Muscle layer of duodenum (tissue), 2 donors: ENCODE data around the gene MSLN.

Experiments
- H3K27ac ChIP-seq: one replicate; pipeline ENCODE4 v1.7.0; 2013; ENCODE audit warnings: mild to moderate bottlenecking, low read length
- H3K27me3 ChIP-seq: one replicate; pipeline ENCODE4 v1.7.0; 2013; ENCODE audit warnings: low read depth, mild to moderate bottlenecking, control low read depth, low read length
- H3K36me3 ChIP-seq, 2 donors: one replicate each; pipeline ENCODE4 v1.7.0; 2013; ENCODE audit warnings: low read length in 2 of 2, control low read depth in 1 of 2, mild to moderate bottlenecking in 1 of 2; ENCODE audit not compliant: insufficient read depth in 2 of 2, control insufficient read depth in 1 of 2
- H3K4me1 ChIP-seq, 2 donors: one replicate each; pipeline ENCODE4 v1.7.0; 2013; ENCODE audit warnings: low read length in 2 of 2, mild to moderate bottlenecking in 2 of 2, control low read depth in 1 of 2, moderate library complexity in 1 of 2; ENCODE audit not compliant: insufficient read depth in 2 of 2, control insufficient read depth in 1 of 2
- H3K4me3 ChIP-seq, 2 donors: one replicate each; pipeline ENCODE4 v1.7.0; 2013; ENCODE audit warnings: low read length in 2 of 2, low read depth in 1 of 2, mild to moderate bottlenecking in 1 of 2
- H3K9me3 ChIP-seq, 2 donors: one replicate each; pipeline ENCODE4 v1.7.0; 2013; ENCODE audit warnings: low read length in 2 of 2, control low read depth in 1 of 2, mild to moderate bottlenecking in 1 of 2; ENCODE audit not compliant: control insufficient read depth in 1 of 2
- donor health status: healthy.

The MSLN gene

GRCh38 chr16:717450-718245 is 42.9 kb upstream of the MSLN start:
- Histone ChIP-seq H3K27ac (no peak overlapping the region), H3K36me3 (no peaks in the 10 kb centered on the region), H3K4me3 (no peak overlapping the region), H3K27me3 (no peaks in the 10 kb centered on the region), H3K9me3 (no peaks in the 10 kb centered on the region), H3K4me1 (peaks cover 9 to 62% of the 10 kb centered on the region in 2 donors)

DNA sequence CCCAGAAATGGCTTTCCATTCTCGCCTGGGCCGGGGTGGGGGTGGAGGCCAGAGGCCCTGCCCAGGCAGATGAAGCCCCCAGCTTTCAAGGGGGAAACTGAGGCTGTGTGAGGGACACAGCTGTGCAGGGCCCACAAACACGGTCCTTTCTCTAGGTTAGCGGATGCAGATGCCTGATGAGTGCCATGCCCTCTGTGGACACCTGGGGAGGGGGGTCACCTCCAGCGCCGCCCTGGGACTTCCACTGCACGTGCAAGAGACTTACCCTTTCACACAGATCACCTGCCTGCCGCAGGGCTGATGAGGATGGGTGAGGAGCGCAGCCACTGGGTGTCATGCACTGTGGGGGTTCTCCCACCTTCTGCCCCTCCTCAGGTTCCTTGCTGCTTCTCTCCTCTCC is 42.1 kb upstream of the MSLN start:
- H3K36me3 ChIP-seq: no peaks in the 10 kb centered on the region
- peaks cover 9 to 62% of the 10 kb centered on the region in 2 donors for H3K4me1 ChIP-seq
- H3K27ac ChIP-seq: no peak overlapping the region
- H3K27me3 ChIP-seq: no peaks in the 10 kb centered on the region
- no peak overlapping the region for H3K4me3 ChIP-seq
- no peaks in the 10 kb centered on the region for H3K9me3 ChIP-seq

- no peaks in the 10 kb centered on the region for H3K36me3 ChIP-seq
- peaks cover 9 to 62% of the 10 kb centered on the region in 2 donors for H3K4me1 ChIP-seq
- no peak overlapping the region for H3K27ac ChIP-seq
- no peaks in the 10 kb centered on the region for H3K9me3 ChIP-seq
- no peak overlapping the region for H3K4me3 ChIP-seq
- no peaks in the 10 kb centered on the region for H3K27me3 ChIP-seq
Measured at GRCh38 chr16:718922-719321, 41.6 kb upstream of the MSLN start.

- Histone ChIP-seq H3K36me3 (no peaks in the 10 kb centered on the region), H3K27me3 (no peaks in the 10 kb centered on the region), H3K4me3 (peak overlapping the region; percentile 55 to 70), H3K27ac (peak overlapping the region; percentile 31), H3K9me3 (no peaks in the 10 kb centered on the region), H3K4me1 (peaks cover 9 to 56% of the 10 kb centered on the region in 2 donors)
Measured at GRCh38 chr16:719815-720446, 40.6 kb upstream of the MSLN start.

DNA sequence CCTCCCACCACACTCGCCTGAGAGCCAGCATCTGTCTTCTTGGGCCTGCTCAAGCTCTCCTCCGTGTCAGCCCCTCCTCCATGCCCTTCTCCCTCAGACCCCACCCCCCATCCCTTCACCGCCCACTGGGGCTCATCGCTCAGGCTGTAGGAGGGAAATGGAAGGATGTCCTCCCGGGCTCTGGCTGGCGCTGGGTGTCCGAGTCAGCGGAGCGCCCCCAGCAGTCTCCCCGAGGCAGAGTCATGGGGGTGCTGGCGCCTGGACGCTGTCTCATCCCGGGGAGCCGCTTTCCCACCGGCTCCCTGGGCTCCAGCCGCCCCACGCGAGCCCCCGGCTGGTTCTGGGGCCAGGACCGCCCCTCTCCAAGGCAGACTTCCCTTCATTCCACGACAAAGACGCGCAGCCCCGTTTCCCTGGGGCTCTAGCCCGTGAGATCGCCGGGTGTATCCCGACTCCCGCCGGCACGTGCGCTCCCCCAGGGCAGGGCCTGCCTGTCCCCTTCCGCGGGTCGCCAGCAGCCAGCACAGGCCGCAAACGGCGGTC is 40.0 kb upstream of the MSLN start:
- Histone ChIP-seq H3K9me3 (no peaks in the 10 kb centered on the region), H3K27ac (peak overlapping the region; percentile 31), H3K4me1 (peaks cover 9 to 52% of the 10 kb centered on the region in 2 donors)

DNA sequence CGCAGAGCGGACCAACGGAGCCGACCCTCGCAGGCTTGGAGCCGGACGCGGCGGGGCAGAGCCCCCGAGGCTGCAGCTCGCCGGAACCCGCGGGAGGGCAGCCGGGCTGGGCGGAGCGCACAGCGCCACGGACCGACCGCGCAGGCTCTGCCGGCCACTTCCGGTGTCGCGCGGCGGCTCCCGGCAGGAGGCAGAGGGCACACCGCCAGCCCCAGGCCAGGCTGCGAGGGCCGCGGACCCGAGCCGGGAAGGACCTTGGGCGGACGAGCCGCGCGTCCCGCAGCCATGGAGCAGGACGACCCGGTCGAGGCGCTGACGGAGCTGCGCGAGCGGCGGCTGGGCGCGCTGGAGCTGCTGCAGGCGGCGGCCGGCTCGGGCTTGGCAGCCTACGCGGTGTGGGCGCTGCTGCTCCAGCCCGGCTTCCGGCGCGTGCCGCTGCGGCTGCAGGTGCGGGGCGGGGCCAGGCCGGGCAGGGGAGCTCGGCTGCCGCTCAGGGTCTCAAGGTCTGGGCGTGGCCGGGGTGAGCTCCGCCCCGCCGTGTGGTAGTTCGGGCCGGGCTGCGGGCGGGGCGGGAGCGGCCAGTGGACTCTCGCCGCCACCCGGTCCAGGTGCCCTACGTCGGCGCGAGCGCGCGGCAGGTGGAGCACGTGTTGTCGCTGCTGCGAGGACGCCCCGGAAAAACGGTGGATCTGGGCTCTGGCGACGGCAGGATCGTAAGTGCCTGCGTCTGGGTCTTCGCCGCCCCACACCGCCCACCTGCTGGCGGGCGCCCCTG is 39.4 kb upstream of the MSLN start, which contains the start of gene ANTKMT:
Gene ANTKMT, plus strand, starts transcription at position 157 of the 775 bp plus-strand sequence. Its CDS starts 129 bp downstream, at position 286.
- H3K36me3 ChIP-seq: no peaks in the 10 kb centered on the region
- H3K27ac ChIP-seq: peak within 1 kb of the TSS; percentile 31
- peaks cover 9 to 48% of the 10 kb centered on the region in 2 donors for H3K4me1 ChIP-seq
- H3K4me3 ChIP-seq: peak within 1 kb of the TSS; percentile 55 to 70
- no peaks in the 10 kb centered on the region for H3K9me3 ChIP-seq
- H3K27me3 ChIP-seq: peaks cover 4% of the 10 kb centered on the region

More for the DNA sequence above, 40.0 kb upstream of the MSLN start:
- Histone ChIP-seq H3K36me3 (no peaks in the 10 kb centered on the region), H3K27me3 (no peaks in the 10 kb centered on the region), H3K4me3 (peak overlapping the region; percentile 55 to 70)

- Histone ChIP-seq H3K4me3 (peak overlapping the region in 1 of 2 donors; percentile 70), H3K36me3 (no peaks in the 10 kb centered on the region), H3K27me3 (peaks cover 8% of the 10 kb centered on the region), H3K9me3 (no peaks in the 10 kb centered on the region), H3K27ac (no peak overlapping the region), H3K4me1 (peaks cover 9 to 47% of the 10 kb centered on the region in 2 donors)
Measured at GRCh38 chr16:721765-722540, 38.6 kb upstream of the MSLN start.

DNA sequence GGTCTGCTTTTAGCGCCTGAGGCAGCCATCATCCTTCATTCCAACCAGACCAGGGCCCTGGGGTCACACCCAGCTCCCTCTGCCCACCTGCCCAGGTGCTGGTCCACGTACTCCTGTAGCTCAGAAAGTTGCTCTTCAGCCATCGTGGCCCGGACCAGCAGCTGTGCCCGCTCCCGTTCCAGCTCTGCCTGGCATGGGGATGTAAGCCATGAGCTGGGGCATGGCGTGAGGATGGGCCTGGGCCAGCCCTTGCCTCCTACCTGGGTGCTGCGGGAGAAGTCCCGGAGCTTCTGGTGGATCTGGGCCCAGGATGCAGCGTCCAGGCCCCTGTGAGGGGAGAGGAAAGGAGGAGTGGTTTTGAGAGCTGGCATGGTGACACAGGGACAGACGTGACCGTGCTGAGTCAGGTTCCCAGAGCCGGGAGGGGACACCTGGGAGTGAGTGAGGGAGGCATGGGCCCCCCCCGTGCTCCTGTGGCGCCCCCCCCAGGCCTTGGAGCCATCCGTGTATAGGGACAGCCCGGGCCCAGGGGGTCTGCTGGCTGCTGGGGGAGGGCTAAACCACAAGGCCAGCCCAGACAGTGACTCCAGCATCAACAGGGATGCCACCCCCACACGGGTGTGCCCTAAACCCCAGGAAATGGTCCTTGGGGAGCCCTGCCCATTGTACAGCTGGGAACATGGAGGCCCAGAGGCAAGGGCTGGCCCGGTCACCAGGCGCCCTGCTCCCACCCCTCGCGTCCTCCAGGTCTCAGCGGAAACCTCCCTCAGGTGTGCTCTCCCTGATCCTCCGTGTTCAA is 37.5 kb upstream of the MSLN start:
- H3K27ac ChIP-seq: no peak overlapping the region
- no peaks in the 10 kb centered on the region for H3K36me3 ChIP-seq
- H3K9me3 ChIP-seq: no peaks in the 10 kb centered on the region
- no peak overlapping the region for H3K4me3 ChIP-seq
- peaks cover 9 to 50% of the 10 kb centered on the region in 2 donors for H3K4me1 ChIP-seq
- H3K27me3 ChIP-seq: peaks cover 8% of the 10 kb centered on the region

DNA sequence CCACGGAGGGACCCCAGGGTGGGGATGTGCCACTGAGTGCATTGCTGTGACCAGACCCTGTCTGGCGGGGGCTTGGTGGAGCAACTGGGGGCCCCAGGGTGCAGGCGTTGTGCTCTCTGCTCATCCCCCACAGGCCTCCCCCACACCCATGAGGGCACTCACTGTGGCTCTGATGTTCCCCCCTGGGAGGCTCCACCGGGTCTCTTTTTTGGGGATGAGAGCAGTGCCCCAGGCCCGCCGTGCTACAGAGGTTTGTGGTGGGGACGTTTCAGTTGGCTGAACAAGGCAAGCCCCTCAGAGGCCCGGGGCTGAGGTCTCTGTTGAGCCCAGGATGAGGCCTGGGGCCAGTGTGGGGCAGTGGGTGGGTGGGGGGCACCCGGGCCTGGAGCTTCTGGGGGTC is 36.8 kb upstream of the MSLN start:
- peaks cover 9 to 50% of the 10 kb centered on the region in 2 donors for H3K4me1 ChIP-seq
- no peak overlapping the region for H3K4me3 ChIP-seq
- H3K36me3 ChIP-seq: no peaks in the 10 kb centered on the region
- H3K9me3 ChIP-seq: no peaks in the 10 kb centered on the region
- no peak overlapping the region for H3K27ac ChIP-seq
- H3K27me3 ChIP-seq: peaks cover 8% of the 10 kb centered on the region
